Measurements from ENCODE around the gene SYNDIG1.
"Not testable (repeated sequence)": the region's sequence is repeated elsewhere in the genome, so short reads cannot be mapped to it uniquely, and the experiment has no call there.

The SYNDIG1 gene

DNA sequence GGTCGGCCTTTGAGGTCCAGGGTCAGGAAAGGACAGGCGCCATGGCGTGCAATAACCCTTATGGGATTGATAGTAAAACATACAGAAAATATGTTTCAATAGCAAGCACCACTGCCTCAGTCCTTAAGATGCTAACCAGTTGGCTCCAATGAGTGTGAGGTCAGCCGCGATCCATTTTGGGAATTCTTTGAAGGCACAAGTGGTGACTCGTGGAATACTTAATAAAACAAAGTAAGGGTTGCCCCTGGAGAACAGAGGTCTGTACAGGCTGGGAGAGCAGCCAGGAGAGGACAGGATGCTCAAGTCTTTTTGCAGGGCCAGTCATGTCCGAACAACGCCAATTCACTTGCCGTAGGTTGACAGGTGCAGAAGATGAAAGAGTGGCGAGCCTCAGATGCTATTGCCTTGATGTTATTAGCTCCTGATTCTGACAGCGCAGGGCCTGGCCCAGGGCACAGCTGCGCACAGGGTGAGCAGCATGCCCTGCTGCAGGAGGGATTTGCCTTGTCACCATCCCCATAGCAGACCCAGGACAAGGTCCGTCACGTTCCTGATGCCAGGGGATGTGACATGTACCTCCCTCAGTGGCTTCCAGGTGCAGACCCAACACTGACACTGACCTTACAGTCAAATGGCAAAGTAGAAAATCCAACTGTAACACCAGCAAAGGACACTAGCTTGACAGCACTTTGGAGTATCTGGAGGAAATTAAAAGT, 21.8 kb downstream of the SYNDIG1 start:
- no peak for DNase-seq (ENCODE audit: extremely low read depth in 1 of 2, low read depth in 1 of 2)

GRCh38 chr20:24492031-24492607, 22.7 kb downstream of the SYNDIG1 start:
- no peak for DNase-seq (ENCODE audit: extremely low read depth in 1 of 2, low read depth in 1 of 2)

DNA sequence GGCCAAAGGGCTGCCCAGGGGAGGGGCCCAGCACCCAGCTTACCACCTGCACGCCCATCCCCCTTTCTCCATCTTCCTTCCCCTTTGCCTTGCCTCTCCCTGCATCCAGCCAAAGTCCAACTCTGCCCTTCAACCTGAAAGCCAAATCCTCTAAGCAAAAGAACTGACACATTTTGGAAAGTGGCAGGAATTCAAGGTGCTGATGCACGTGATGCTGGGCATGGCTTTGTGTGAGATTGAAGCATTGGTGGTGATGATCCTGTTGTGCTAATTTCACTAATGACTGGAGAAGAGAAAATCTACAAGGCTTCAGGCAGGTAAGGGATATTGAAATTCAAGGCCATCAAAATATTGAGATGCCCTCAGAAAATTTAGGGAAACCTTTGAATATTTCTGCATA, 23.3 kb downstream of the SYNDIG1 start:
- no peak for DNase-seq (ENCODE audit: extremely low read depth in 1 of 2, low read depth in 1 of 2)

DNA sequence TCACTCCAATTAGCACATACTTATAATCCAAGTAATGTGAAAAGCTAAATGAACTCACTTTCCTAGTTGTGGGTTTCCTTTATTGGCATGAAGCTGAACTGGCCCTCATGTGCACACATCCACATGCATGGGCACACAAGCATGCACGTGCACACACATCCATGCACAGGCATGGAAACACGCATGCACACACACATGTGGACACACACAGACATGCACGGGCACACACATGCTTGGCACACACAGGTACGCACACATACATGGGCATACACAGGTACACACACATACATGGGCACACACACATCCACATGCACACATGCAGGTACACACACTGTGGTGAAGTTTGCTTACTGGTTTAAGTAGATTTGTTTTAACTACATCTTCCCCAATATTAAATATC, 23.8 kb downstream of the SYNDIG1 start:
- no peak for DNase-seq (ENCODE audit: extremely low read depth in 1 of 2, low read depth in 1 of 2)

DNA sequence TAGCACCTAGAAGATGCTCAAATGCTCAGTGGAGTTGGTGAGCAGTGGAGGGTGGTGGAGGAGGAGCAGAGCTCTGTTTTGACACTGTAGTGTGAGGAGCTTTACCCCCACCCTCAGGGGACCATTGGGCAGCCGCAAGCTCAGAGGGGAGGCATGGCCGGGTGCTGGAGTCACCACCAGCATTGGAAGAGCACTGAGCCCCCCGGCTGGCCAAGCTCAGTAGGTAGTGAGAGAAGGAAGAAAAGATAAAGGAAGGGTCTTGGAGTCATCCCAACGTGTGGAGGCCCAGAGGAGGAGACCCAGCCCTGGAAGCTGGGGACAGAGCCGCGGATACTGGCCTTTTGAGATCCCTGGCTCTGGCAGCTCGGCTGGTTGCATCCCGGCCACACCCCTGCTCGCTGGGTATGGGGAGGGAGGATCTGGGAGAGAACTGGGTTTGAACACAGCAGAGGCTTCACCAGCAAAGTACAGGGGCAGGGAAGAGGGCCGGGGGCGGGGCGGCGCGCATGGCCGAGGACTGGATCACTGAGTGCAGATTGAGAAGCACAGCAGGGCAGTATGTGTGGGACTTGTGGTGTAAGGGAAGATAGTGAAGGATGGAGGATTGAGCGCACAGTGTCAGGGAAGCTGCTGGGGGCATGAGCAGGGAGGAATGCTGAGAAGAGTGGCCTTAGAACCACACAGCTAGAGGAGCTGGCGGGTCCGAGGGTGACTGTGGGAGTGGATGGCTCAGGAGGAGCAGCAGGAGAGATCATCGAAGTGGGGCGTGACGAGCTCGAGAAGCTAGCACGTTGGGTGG, 24.4 kb downstream of the SYNDIG1 start:
- no peak for DNase-seq (ENCODE audit: extremely low read depth in 1 of 2, low read depth in 1 of 2)

- no peak for DNase-seq (ENCODE audit: extremely low read depth in 1 of 2, low read depth in 1 of 2)
Measured at GRCh38 chr20:24494460-24494920, 25.1 kb downstream of the SYNDIG1 start.

DNA sequence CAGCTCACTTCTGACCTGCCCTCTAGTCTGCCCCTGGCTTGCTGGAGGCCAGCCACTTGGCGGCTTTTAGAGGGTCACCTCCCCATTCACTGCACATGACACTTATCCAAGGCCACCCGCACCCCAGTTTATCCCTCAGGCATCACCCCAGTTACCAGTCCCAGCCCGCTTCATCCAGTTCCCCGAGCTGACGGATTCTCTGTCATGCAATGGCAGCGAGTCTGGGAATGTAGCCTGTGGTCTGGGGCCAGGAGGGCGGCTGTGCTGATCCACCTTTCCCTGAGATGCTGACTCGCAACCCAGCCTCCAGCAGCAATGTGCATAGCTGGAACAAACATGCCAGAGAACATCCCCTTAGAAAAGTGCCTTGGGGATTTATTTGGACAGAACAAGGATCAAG, 25.8 kb downstream of the SYNDIG1 start:
- DNase-seq (ENCODE audit: extremely low read depth in 1 of 2, low read depth in 1 of 2) = no peak

- DNase-seq (ENCODE audit: extremely low read depth in 1 of 2, low read depth in 1 of 2) = no peak
Measured at GRCh38 chr20:24497851-24498250, 28.4 kb downstream of the SYNDIG1 start.

DNA sequence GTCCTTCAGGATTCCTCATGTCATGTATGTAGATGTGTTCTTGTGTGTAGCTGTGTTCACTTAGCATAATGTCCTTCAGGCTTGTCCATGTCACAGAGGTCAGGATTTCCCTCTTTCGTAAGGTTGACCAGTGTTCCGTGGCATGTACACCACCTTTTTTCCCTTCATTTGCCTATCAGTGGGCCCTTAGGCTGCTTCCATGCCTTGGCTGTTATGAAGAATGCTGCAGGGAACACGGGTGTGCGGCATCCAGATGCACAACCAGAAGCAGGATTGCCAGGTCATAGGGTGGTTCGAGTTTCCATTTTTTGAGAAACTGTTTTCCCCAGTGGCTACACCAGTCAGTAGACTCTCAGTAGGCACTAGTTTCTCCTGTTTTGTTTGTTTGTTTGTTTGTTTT, 29.2 kb downstream of the SYNDIG1 start:
- DNase-seq (ENCODE audit: extremely low read depth in 1 of 2, low read depth in 1 of 2) = no peak

GRCh38 chr20:24499472-24499871, 30.0 kb downstream of the SYNDIG1 start:
- DNase-seq (ENCODE audit: extremely low read depth in 1 of 2, low read depth in 1 of 2) = no peak

GRCh38 chr20:24501764-24502556, 32.5 kb downstream of the SYNDIG1 start:
- DNase-seq (ENCODE audit: extremely low read depth in 1 of 2, low read depth in 1 of 2) = no peak

- DNase-seq (ENCODE audit: extremely low read depth in 1 of 2, low read depth in 1 of 2) = no peak
Measured at GRCh38 chr20:24502661-24503060, 33.2 kb downstream of the SYNDIG1 start.

- DNase-seq (ENCODE audit: extremely low read depth in 1 of 2, low read depth in 1 of 2) = no peak
Measured at GRCh38 chr20:24503352-24503931, 34.0 kb downstream of the SYNDIG1 start.

GRCh38 chr20:24504331-24505285, 35.2 kb downstream of the SYNDIG1 start:
- DNase-seq (ENCODE audit: extremely low read depth in 1 of 2, low read depth in 1 of 2) = no peak

DNA sequence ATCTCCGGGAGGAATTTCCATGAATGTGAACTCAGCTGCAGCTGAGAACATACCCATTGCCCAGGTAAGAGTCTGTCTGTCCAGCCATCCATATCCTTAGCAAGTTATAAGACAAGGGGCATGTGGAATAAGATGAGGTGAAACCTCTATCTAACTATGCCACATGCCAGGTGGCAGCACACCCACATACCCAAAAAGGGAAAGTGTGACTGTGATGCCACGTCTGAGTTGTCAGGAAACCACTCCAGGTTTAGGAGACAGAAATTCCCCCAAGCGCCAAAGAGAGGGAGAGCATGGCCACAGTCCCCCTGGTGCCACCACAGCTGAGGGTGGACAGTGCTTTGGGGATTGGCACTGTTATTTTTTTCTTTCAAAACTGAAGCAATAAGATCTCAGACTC, 36.7 kb downstream of the SYNDIG1 start:
- DNase-seq (ENCODE audit: extremely low read depth in 1 of 2, low read depth in 1 of 2) = no peak

GRCh38 chr20:24506696-24507095, 37.3 kb downstream of the SYNDIG1 start:
- DNase-seq (ENCODE audit: extremely low read depth in 1 of 2, low read depth in 1 of 2) = no peak

GRCh38 chr20:24507182-24507853, 37.9 kb downstream of the SYNDIG1 start:
- no peak for DNase-seq (ENCODE audit: extremely low read depth in 1 of 2, low read depth in 1 of 2)

GRCh38 chr20:24512441-24512840, 43.0 kb downstream of the SYNDIG1 start:
- not testable (repeated sequence) for DNase-seq (ENCODE audit: extremely low read depth in 1 of 2, low read depth in 1 of 2)

DNA sequence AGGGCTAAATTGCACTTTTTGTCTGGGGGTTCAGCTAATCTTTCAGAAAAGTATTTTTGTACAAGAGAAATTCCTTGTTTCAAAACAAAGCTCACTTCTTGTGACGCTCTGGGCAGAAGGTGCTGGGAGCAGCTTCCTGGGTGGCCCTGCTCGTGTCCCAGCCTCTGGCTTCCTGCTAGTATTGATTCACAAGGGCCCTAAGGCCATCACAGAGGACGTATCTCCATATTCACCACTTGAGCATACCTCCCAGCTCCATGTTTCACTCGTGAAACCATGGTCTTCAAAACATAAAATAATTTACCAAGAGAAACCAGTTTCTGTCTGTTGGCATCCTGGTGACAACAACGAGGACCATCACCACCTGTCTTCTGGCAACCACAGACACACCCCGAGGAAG, 49.1 kb downstream of the SYNDIG1 start:
- DNase-seq (ENCODE audit: extremely low read depth in 1 of 2, low read depth in 1 of 2) = no peak
